ENCODE measurements around the gene PLA2G2D. TPM values are rescaled to one million over a fixed set of nuclear protein-coding genes. Genes with fewer than 3 reads are reported as not detected.

PLA2G2D gene
- total and polyA plus RNA-seq, 2 of the 13 experiments (the other 11 are each of a cell fraction or from before 2014, with no cell fraction given): not detected

- intact Hi-C loops (cut with micrococcal nuclease; ENCODE audit: unreplicated experiment): no loop called here
- no peak overlapping the region for H3K27ac ChIP-seq (ENCODE audit: extremely low read length, insufficient read depth, low read length)
- ChIA-PET CTCF (ENCODE audit: low intra/inter-chr PET ratio, low total read pairs) (no interaction called here), POLR2A (no interaction called here)
- BruUV-seq (replicated peaks): no TSS peak
- no peak for DNase-seq (ENCODE audit: low spot score)
- H2AFZ ChIP-seq (ENCODE audit: low read length): no peak overlapping the region
- no peaks in the 10 kb centered on the region for H4K20me1 ChIP-seq (ENCODE audit: insufficient read depth, low read length)
- in situ Hi-C loops (cut with HindIII; ENCODE audit: extremely low pct_ligation_motif_present, low pct_unique_long_range_greater_than_20kb): no loop called here
- H3K4me2 ChIP-seq (ENCODE audit: low read depth, low read length): no peak overlapping the region
- no peaks in the 10 kb centered on the region for H3K79me2 ChIP-seq (ENCODE audit: insufficient read depth, low read length)
- no peaks in the 10 kb centered on the region for H3K36me3 ChIP-seq (replicated peaks in 1 of 2; ENCODE audit: control insufficient read depth in 1 of 2, insufficient read depth in 2 of 2, low read length in 2 of 2)
- no peak overlapping the region for H3K4me3 ChIP-seq (replicated peaks in 1 of 3; ENCODE audit: insufficient read depth in 1 of 3, low read depth in 2 of 3, low read length in 3 of 3)
- no peak overlapping the region for H3K9ac ChIP-seq (ENCODE audit: insufficient read depth, low read depth, low read length)
- FAIRE-seq: no peak
- TF ChIP-seq HDAC2 (CRISPR knock-in tag; IDR thresholded peaks at IDR 0.05): no peak
- no peak for TF ChIP-seq TIGD3 (CRISPR knock-in tag; IDR thresholded peaks at IDR 0.05; ENCODE audit: borderline replicate concordance)
- TF ChIP-seq KIAA2018 (CRISPR knock-in tag; IDR thresholded peaks at IDR 0.05; ENCODE audit: borderline replicate concordance): no peak
- no peak for TF ChIP-seq MBNL3 (CRISPR knock-in tag; conservative IDR thresholded peaks at IDR 0.05)
- no peak for TF ChIP-seq SRF (IDR thresholded peaks at IDR 0.05; ENCODE audit: low read depth, low read length)
- no peak for TF ChIP-seq ZNF235 (CRISPR knock-in tag; IDR thresholded peaks at IDR 0.05; ENCODE audit: borderline replicate concordance)
- TF ChIP-seq CREBL2 (CRISPR knock-in tag; IDR thresholded peaks at IDR 0.05; ENCODE audit: borderline replicate concordance): no peak
- TF ChIP-seq ZNF776 (CRISPR knock-in tag; IDR thresholded peaks at IDR 0.05): no peak
- no peak for TF ChIP-seq GATAD1 (CRISPR knock-in tag; IDR thresholded peaks at IDR 0.05)
- no peak for TF ChIP-seq RAD51 (IDR thresholded peaks at IDR 0.05; ENCODE audit: borderline replicate concordance)
- TF ChIP-seq ONECUT2 (CRISPR knock-in tag; IDR thresholded peaks at IDR 0.05): no peak
- no peak for TF ChIP-seq ZNF225 (CRISPR knock-in tag; IDR thresholded peaks at IDR 0.05)
- TF ChIP-seq REL (CRISPR knock-in tag; conservative IDR thresholded peaks at IDR 0.05): no peak
- peaks cover 2 to 28% of the 10 kb centered on the region in 2 experiments for H3K27me3 ChIP-seq (ENCODE audit: control insufficient read depth in 1 of 2, insufficient read depth in 2 of 2, low read length in 2 of 2)
- WGBS (ENCODE audit: low lambda C conversion rate): 43% methylated on average over 7 of the region's 8 CpGs
- peaks cover 29% of the 10 kb centered on the region for H3K4me1 ChIP-seq (ENCODE audit: insufficient read depth, low read length)
- peaks cover 6% of the 10 kb centered on the region; the same call in 1 of the 2 replicates for H3K9me3 ChIP-seq (ENCODE audit: low read length)
- ATAC-seq: no peak
These were observed 39.6 kb downstream of the PLA2G2D start for GRCh38 chr1:20079661-20080305.
